Measurements from ENCODE around the gene ZFAND3. TPM values are rescaled to one million over a fixed set of nuclear protein-coding genes. Genes with fewer than 3 reads are reported as not detected.

ZFAND3 gene
- polyA plus RNA-seq, 1 of the 3 experiments (the other 2 are of a cell fraction) = 16.7 TPM

DNA sequence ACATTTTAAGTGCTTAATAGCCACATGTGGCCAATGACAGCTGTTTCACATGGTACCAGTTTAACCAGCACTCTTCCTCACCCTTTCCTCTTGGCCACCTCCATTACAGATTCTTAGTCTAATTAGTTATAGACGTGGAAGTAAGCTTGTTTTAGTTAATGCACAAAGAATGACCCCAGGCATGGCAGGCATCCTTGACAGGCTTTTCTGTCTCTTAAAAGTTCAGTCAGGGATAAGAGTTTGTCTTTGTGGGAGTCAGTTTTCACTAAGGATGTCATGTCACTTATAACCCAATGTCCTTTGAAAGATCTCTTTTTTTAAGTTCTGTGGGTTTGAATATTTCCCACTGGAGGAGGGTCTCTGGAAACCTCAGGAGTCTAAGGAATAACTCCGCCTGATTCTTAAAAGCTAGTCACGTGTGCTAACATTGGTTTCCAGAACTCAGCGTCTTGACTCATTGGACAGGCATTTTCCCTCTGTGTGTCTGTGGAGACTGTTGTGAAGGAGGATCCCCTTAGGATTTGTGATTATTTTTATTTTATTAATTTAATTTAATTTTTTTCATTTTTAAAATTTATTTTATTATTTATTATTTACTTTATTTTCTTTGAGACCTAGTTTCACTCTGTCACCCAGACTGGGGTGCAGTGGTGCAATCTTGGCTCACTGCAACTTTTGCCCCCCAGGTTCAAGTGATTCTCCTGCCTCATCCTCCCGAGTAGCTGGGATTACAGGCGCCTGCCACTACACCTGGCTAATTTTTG is 171.4 kb downstream of the ZFAND3 start:
- H3F3A ChIP-seq (replicated peaks; ENCODE audit: insufficient read depth) = peaks cover 31% of the 10 kb centered on the region
- H3K9ac ChIP-seq = peak overlapping the region; percentile 14; the same call in 1 of the 2 replicates
- no peaks in the 10 kb centered on the region for H3K36me3 ChIP-seq (replicated peaks in 1 of 2; ENCODE audit: control insufficient read depth in 1 of 2, insufficient read depth in 2 of 2, low read length in 1 of 2)
- H3K27me3 ChIP-seq (ENCODE audit: insufficient read depth) = no peaks in the 10 kb centered on the region
- H2AFZ ChIP-seq (ENCODE audit: low read depth) = no peak overlapping the region
- no peaks in the 10 kb centered on the region for H3K9me3 ChIP-seq
- peaks cover 93% of the 10 kb centered on the region for H3K79me2 ChIP-seq (ENCODE audit: insufficient read depth)
- no peaks in the 10 kb centered on the region for H3K9me2 ChIP-seq
- POLR2A ChIA-PET = no interaction called here
- peaks cover 93% of the 10 kb centered on the region for H4K20me1 ChIP-seq (ENCODE audit: insufficient read depth)
- H3K4me1 ChIP-seq (ENCODE audit: control insufficient read depth in 1 of 2, insufficient read depth in 2 of 2, low read depth in 1 of 2, low read length in 1 of 2) = peaks cover 8 to 49% of the 10 kb centered on the region in 2 experiments
- TF ChIP-seq, protein P1, sequence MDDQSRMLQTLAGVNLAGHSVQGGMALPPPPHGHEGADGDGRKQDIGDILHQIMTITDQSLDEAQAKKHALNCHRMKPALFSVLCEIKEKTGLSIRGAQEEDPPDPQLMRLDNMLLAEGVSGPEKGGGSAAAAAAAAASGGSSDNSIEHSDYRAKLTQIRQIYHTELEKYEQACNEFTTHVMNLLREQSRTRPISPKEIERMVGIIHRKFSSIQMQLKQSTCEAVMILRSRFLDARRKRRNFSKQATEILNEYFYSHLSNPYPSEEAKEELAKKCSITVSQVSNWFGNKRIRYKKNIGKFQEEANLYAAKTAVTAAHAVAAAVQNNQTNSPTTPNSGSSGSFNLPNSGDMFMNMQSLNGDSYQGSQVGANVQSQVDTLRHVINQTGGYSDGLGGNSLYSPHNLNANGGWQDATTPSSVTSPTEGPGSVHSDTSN (IDR thresholded peaks at IDR 0.05) = no peak
- no peak for TF ChIP-seq TEAD4 (IDR thresholded peaks at IDR 0.05; ENCODE audit: borderline replicate concordance, insufficient read depth)
- peak; percentile 79 for TF ChIP-seq USF1 (IDR thresholded peaks at IDR 0.05; ENCODE audit: borderline replicate concordance, low read depth)
- TF ChIP-seq GABPA (IDR thresholded peaks at IDR 0.05; ENCODE audit: low read depth) = no peak
- TF ChIP-seq MXI1 (IDR thresholded peaks at IDR 0.05; ENCODE audit: low read depth, low read length) = peak; percentile 41; the same call in 1 of the 2 replicates
- peak; percentile 33; the same call in 1 of the 2 replicates for TF ChIP-seq FOSL2 (IDR thresholded peaks at IDR 0.05; ENCODE audit: borderline replicate concordance, low read depth)
- 43% methylated on average over 6 of the region's 6 CpGs for WGBS (ENCODE audit: low lambda C conversion rate)
- no peak for DNase-seq
- CTCF ChIA-PET = no interaction called here
- H3K4me2 ChIP-seq = peak overlapping the region; percentile 46; the same call in 1 of the 2 replicates
- no peak overlapping the region for H3K4me3 ChIP-seq (ENCODE audit: low read depth in 2 of 2, low read length in 1 of 2)
- H3K27ac ChIP-seq (ENCODE audit: low read depth in 2 of 2, low read length in 1 of 2) = peak overlapping the region in 1 of 2 experiments; percentile 81; a peak in 2 of 4 replicates

DNA sequence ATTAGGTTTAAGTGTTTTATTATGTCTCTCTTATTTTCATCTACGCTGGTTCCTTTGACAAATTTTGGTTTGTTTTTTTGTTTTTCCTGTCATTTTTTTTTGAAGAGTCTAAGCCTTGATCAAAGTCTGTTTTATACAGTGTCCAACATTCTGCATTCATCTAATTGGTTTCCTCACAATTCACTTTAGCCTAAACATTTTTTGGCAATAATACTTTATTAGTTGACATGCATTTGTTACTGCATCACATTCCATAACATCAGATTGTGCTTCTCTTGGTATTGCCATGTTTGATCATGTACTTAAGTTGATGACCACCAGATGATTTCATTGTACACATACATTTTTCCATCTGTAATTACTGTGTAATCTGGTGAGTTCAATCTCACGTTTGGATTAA is 173.2 kb downstream of the ZFAND3 start:
- H3K9me3 ChIP-seq = no peaks in the 10 kb centered on the region
- ChIA-PET POLR2A (no interaction called here), CTCF (interaction anchor here (1.3 kb wide), 1 partner anchor 12 kb away, joined by 5 read pairs; no protein-coding TSS in a partner anchor)
- H4K20me1 ChIP-seq (ENCODE audit: insufficient read depth) = peaks cover 93% of the 10 kb centered on the region
- no peak for DNase-seq
- TF ChIP-seq RCOR1 (IDR thresholded peaks at IDR 0.05; ENCODE audit: low read length) (no peak), SMC3 (IDR thresholded peaks at IDR 0.05; ENCODE audit: low read depth, low read length) (no peak), MAX (IDR thresholded peaks at IDR 0.05; ENCODE audit: low read depth) (no peak), GABPA (IDR thresholded peaks at IDR 0.05; ENCODE audit: low read depth) (no peak), USF1 (IDR thresholded peaks at IDR 0.05; ENCODE audit: borderline replicate concordance, low read depth) (no peak), MXI1 (IDR thresholded peaks at IDR 0.05; ENCODE audit: low read depth, low read length) (no peak), NFIC (IDR thresholded peaks at IDR 0.05; ENCODE audit: borderline replicate concordance) (no peak), FOSL2 (IDR thresholded peaks at IDR 0.05; ENCODE audit: borderline replicate concordance, low read depth) (no peak), MEF2A (IDR thresholded peaks at IDR 0.05; ENCODE audit: borderline replicate concordance, low read depth) (no peak), TEAD4 (IDR thresholded peaks at IDR 0.05; ENCODE audit: borderline replicate concordance, insufficient read depth) (no peak), SIN3A (IDR thresholded peaks at IDR 0.05; ENCODE audit: borderline replicate concordance, low read depth, low read length) (no peak), RFX5 (IDR thresholded peaks at IDR 0.05; ENCODE audit: low read length) (no peak), NRF1 (IDR thresholded peaks at IDR 0.05; ENCODE audit: low read depth, low read length) (no peak), EZH2phosphoT487 (IDR thresholded peaks at IDR 0.05; ENCODE audit: borderline replicate concordance, low read depth) (no peak)
- TF ChIP-seq, protein P2, sequence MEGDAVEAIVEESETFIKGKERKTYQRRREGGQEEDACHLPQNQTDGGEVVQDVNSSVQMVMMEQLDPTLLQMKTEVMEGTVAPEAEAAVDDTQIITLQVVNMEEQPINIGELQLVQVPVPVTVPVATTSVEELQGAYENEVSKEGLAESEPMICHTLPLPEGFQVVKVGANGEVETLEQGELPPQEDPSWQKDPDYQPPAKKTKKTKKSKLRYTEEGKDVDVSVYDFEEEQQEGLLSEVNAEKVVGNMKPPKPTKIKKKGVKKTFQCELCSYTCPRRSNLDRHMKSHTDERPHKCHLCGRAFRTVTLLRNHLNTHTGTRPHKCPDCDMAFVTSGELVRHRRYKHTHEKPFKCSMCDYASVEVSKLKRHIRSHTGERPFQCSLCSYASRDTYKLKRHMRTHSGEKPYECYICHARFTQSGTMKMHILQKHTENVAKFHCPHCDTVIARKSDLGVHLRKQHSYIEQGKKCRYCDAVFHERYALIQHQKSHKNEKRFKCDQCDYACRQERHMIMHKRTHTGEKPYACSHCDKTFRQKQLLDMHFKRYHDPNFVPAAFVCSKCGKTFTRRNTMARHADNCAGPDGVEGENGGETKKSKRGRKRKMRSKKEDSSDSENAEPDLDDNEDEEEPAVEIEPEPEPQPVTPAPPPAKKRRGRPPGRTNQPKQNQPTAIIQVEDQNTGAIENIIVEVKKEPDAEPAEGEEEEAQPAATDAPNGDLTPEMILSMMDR (IDR thresholded peaks at IDR 0.05) = no peak
- TF ChIP-seq, protein P3, sequence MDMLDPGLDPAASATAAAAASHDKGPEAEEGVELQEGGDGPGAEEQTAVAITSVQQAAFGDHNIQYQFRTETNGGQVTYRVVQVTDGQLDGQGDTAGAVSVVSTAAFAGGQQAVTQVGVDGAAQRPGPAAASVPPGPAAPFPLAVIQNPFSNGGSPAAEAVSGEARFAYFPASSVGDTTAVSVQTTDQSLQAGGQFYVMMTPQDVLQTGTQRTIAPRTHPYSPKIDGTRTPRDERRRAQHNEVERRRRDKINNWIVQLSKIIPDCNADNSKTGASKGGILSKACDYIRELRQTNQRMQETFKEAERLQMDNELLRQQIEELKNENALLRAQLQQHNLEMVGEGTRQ (IDR thresholded peaks at IDR 0.05; ENCODE audit: borderline replicate concordance, low read depth, low read length) = no peak
- TF ChIP-seq, protein P1 (IDR thresholded peaks at IDR 0.05) = no peak
- no peak overlapping the region for H3K27ac ChIP-seq (ENCODE audit: low read depth in 2 of 2, low read length in 1 of 2)
- peaks cover 5 to 31% of the 10 kb centered on the region in 2 experiments for H3K4me1 ChIP-seq (ENCODE audit: control insufficient read depth in 1 of 2, insufficient read depth in 2 of 2, low read depth in 1 of 2, low read length in 1 of 2)
- H3K36me3 ChIP-seq (replicated peaks in 1 of 2; ENCODE audit: control insufficient read depth in 1 of 2, insufficient read depth in 2 of 2, low read length in 1 of 2) = no peaks in the 10 kb centered on the region
- 77% methylated on average over 2 of the region's 2 CpGs for WGBS (ENCODE audit: low lambda C conversion rate)
- H3K9me2 ChIP-seq = no peaks in the 10 kb centered on the region
- no peak overlapping the region for H3K4me3 ChIP-seq (ENCODE audit: low read depth in 2 of 2, low read length in 1 of 2)
- H3K79me2 ChIP-seq (ENCODE audit: insufficient read depth) = peaks cover 93% of the 10 kb centered on the region
- H2AFZ ChIP-seq (ENCODE audit: low read depth) = no peak overlapping the region
- peaks cover 17% of the 10 kb centered on the region for H3F3A ChIP-seq (replicated peaks; ENCODE audit: insufficient read depth)
- no peak overlapping the region for H3K9ac ChIP-seq
- no peak overlapping the region for H3K4me2 ChIP-seq
- H3K27me3 ChIP-seq (ENCODE audit: insufficient read depth) = no peaks in the 10 kb centered on the region

Data from SK-N-SH (cell line).